HEK293T (cell line): ENCODE data around the gene TSPAN5.

Experiments
- CTCF ChIA-PET: fragments of 350-600 bp; formaldehyde crosslinking; extraction: SDS; loops from one replicate; lab custom pipeline; 2021; ENCODE audit warnings: antibody characterized with exemption, inconsistent platforms; lab: Yijun Ruan, JAX
- POLR2A ChIA-PET: fragments of 350-600 bp; formaldehyde crosslinking; extraction: SDS; loops from one replicate; lab custom pipeline; 2020; ENCODE audit warnings: antibody characterized with exemption, inconsistent platforms; lab: Yijun Ruan, JAX
- DNase-seq: peaks from one replicate; pipeline ENCODE4 v3.0.0; 2012; ENCODE audit warnings: mixed read lengths; ENCODE audit errors: extremely low spot score
- ARNT ChIP-seq: fragments of 450-650 bp; IDR thresholded peaks from 2 replicates; pipeline ENCODE4 v1.6.1; 2017; ENCODE audit warnings: mild to moderate bottlenecking
- BHLHE40 ChIP-seq: fragments of 450-650 bp; IDR thresholded peaks from 2 replicates; pipeline ENCODE4 v1.6.1; 2016; ENCODE audit warnings: mild to moderate bottlenecking, moderate library complexity, borderline replicate concordance
- CTBP1 ChIP-seq: fragments of 450-650 bp; IDR thresholded peaks from 2 replicates; pipeline ENCODE4 v1.6.1; 2016; ENCODE audit warnings: borderline replicate concordance
- ELF4 ChIP-seq: fragments of 450-650 bp; IDR thresholded peaks from 2 replicates; pipeline ENCODE4 v1.6.1; 2017; ENCODE audit warnings: antibody characterized with exemption
- FOXA1 ChIP-seq: fragments of 450-650 bp; IDR thresholded peaks from 2 replicates; pipeline ENCODE4 v1.6.1; 2016; ENCODE audit warnings: mild to moderate bottlenecking
- FOXK2 ChIP-seq: fragments of 450-650 bp; IDR thresholded peaks from 2 replicates; pipeline ENCODE4 v1.6.1; 2016; ENCODE audit warnings: mild to moderate bottlenecking
- FOXM1 ChIP-seq: fragments of 450-650 bp; IDR thresholded peaks from 2 replicates; pipeline ENCODE4 v1.6.1; 2017; ENCODE audit warnings: mild to moderate bottlenecking, borderline replicate concordance
- HDGF ChIP-seq: fragments of 450-650 bp; IDR thresholded peaks from 2 replicates; pipeline ENCODE4 v1.6.1; 2017; ENCODE audit warnings: antibody characterized with exemption, borderline replicate concordance
- L3MBTL2 ChIP-seq: fragments of 450-650 bp; conservative IDR thresholded peaks from 2 replicates; pipeline ENCODE4 v1.6.1; 2016; ENCODE audit warnings: mild to moderate bottlenecking
- LEF1 ChIP-seq: fragments of 450-650 bp; IDR thresholded peaks from 2 replicates; pipeline ENCODE4 v1.6.1; 2017; ENCODE audit warnings: mild to moderate bottlenecking, borderline replicate concordance
- NFRKB ChIP-seq: fragments of 450-650 bp; IDR thresholded peaks from 2 replicates; pipeline ENCODE4 v1.6.1; 2016; ENCODE audit warnings: mild to moderate bottlenecking, moderate library complexity
- PKNOX1 ChIP-seq: fragments of 450-650 bp; IDR thresholded peaks from 2 replicates; pipeline ENCODE4 v1.6.1; 2016
- SP1 ChIP-seq: fragments of 450-650 bp; IDR thresholded peaks from 2 replicates; pipeline ENCODE4 v1.6.1; 2017
- SUZ12 ChIP-seq: fragments of 450-650 bp; IDR thresholded peaks from 2 replicates; pipeline ENCODE4 v1.6.1; 2016; ENCODE audit warnings: mild to moderate bottlenecking
- TARDBP ChIP-seq: fragments of 450-650 bp; IDR thresholded peaks from 2 replicates; pipeline ENCODE4 v1.6.1; 2016
- ZNF384 ChIP-seq: fragments of 450-650 bp; IDR thresholded peaks from 2 replicates; pipeline ENCODE4 v1.6.1; 2016

Gene TSPAN5

GRCh38 chr4:98516042-98516440 is 142.4 kb downstream of the TSPAN5 start:
- POLR2A ChIA-PET = no interaction called here
- CTCF ChIA-PET = interaction anchor here (0.7 kb wide), 1 partner anchor 11 kb away, joined by 3 read pairs; no protein-coding TSS in a partner anchor
- DNase-seq = no peak
- TF ChIP-seq ELF4 = no peak
- no peak for TF ChIP-seq TARDBP
- TF ChIP-seq LEF1 = no peak
- TF ChIP-seq ARNT = no peak
- TF ChIP-seq HDGF = no peak
- TF ChIP-seq FOXM1 = no peak

- ChIA-PET CTCF (interaction anchor here (0.5 kb wide), 1 partner anchor 43 kb away, joined by 3 read pairs; no protein-coding TSS in a partner anchor), POLR2A (no interaction called here)
- TF ChIP-seq SUZ12 (no peak), ARNT (no peak), FOXA1 (no peak), ELF4 (no peak), FOXM1 (no peak), PKNOX1 (no peak), SP1 (no peak), ZNF384 (no peak), L3MBTL2 (no peak), BHLHE40 (no peak), CTBP1 (no peak), LEF1 (no peak)
- DNase-seq = no peak
Measured at GRCh38 chr4:98515470-98515809, 143.0 kb downstream of the TSPAN5 start.

- ChIA-PET CTCF (interaction anchor here (0.5 kb wide), 1 partner anchor 44 kb away, joined by 3 read pairs; no protein-coding TSS in a partner anchor), POLR2A (no interaction called here)
- TF ChIP-seq FOXA1 (no peak), ZNF384 (no peak), NFRKB (no peak), FOXK2 (no peak), PKNOX1 (no peak), SUZ12 (no peak), ARNT (no peak), CTBP1 (no peak), LEF1 (no peak)
- no peak for DNase-seq
Measured at GRCh38 chr4:98514741-98515469, 143.5 kb downstream of the TSPAN5 start.

- ChIA-PET POLR2A (no interaction called here), CTCF (no interaction called here)
- TF ChIP-seq NFRKB = no peak
- DNase-seq = no peak
Measured at GRCh38 chr4:98512918-98513317, 145.5 kb downstream of the TSPAN5 start.

- POLR2A ChIA-PET = no interaction called here
- CTCF ChIA-PET = no interaction called here
- TF ChIP-seq NFRKB (no peak), TARDBP (no peak), ARNT (no peak), SP1 (no peak), ZNF384 (no peak), SUZ12 (no peak), LEF1 (no peak), HDGF (no peak), CTBP1 (no peak), FOXK2 (no peak), FOXA1 (no peak), FOXM1 (no peak), BHLHE40 (no peak), L3MBTL2 (no peak), PKNOX1 (no peak), ELF4 (no peak)
- DNase-seq = no peak
Measured at GRCh38 chr4:98510757-98511517, 147.5 kb downstream of the TSPAN5 start.

GRCh38 chr4:98510340-98510739 is 148.1 kb downstream of the TSPAN5 start:
- DNase-seq = no peak
- ChIA-PET POLR2A (no interaction called here), CTCF (no interaction called here)
- TF ChIP-seq BHLHE40 (no peak), SP1 (no peak), LEF1 (no peak), PKNOX1 (no peak), L3MBTL2 (no peak), CTBP1 (no peak), FOXA1 (no peak), HDGF (no peak), ELF4 (no peak), FOXK2 (no peak), ZNF384 (no peak), FOXM1 (no peak), TARDBP (no peak)
